CD4-positive, alpha-beta T cell (primary cell): ENCODE measurements around the gene S100A14. TPM values are rescaled to one million over a fixed set of nuclear protein-coding genes. Genes with fewer than 3 reads are reported as not detected.
A peak's percentile ranks its signal among the peaks of the same experiment; 100 is the strongest.

ENCODE experiments used
- ATAC-seq: fragments of 200-7000 bp; cut with Tn5 transposase; one replicate; pipeline ENCODE4 v1.10.0; 2022; ENCODE audit warnings: mild to moderate bottlenecking; ENCODE audit not compliant: poor library complexity
- CTCF ChIA-PET: fragments of 350-600 bp; sonication (Branson Sonifier 250); formaldehyde crosslinking; loops from one replicate; lab custom pipeline; 2021; ENCODE audit warnings: antibody characterized with exemption, inconsistent platforms; lab: Charles Lee
- POLR2A ChIA-PET: fragments of 350-600 bp; sonication (Branson Sonifier 250); formaldehyde crosslinking; loops from one replicate; lab custom pipeline; 2021; ENCODE audit warnings: antibody characterized with exemption, inconsistent platforms; lab: Charles Lee
- DNase-seq, 14 experiments: peaks; one replicate each; pipeline ENCODE4 v3.0.0-alpha.2; 2013 to 2020; ENCODE audit warnings: mixed read lengths in 2 of 14
- H3K27ac ChIP-seq, 2 donors: one replicate each; pipeline versions ENCODE4 v1.5.1 to v1.7.0; 2013; ENCODE audit warnings: low read length in 2 of 2, low read depth in 1 of 2, mild to moderate bottlenecking in 1 of 2
- H3K27me3 ChIP-seq, 2 experiments: 1 replicate in 1 of 2; 2 replicates in 1 of 2; pipeline versions ENCODE4 v1.6.1 to v1.7.0; 2013; ENCODE audit warnings: low read length in 2 of 2, control low read depth in 1 of 2, mild to moderate bottlenecking in 1 of 2, moderate library complexity in 1 of 2; ENCODE audit not compliant: insufficient read depth in 2 of 2, control insufficient read depth in 1 of 2
- H3K36me3 ChIP-seq: one replicate; pipeline ENCODE4 v1.6.1; 2013; ENCODE audit warnings: low read length, control low read depth; ENCODE audit not compliant: insufficient read depth
- H3K4me1 ChIP-seq: one replicate; pipeline ENCODE4 v1.6.1; 2013; ENCODE audit warnings: low read length, control low read depth; ENCODE audit not compliant: insufficient read depth
- H3K4me3 ChIP-seq: one replicate; pipeline ENCODE4 v1.5.1; 2013; ENCODE audit warnings: mild to moderate bottlenecking, low read length, moderate library complexity
- H3K9me3 ChIP-seq, 2 experiments: 1 replicate in 1 of 2; 2 replicates in 1 of 2; pipeline versions ENCODE4 v1.6.1 to v1.7.0; 2013; ENCODE audit warnings: low read length in 2 of 2, mild to moderate bottlenecking in 2 of 2, control low read depth in 1 of 2, moderate library complexity in 1 of 2; ENCODE audit not compliant: control insufficient read depth in 1 of 2, insufficient read depth in 1 of 2
- H3K27ac Mint-ChIP-seq: one replicate; pipeline ENCODE4 v1.8.0; 2020; ENCODE audit warnings: mixed read lengths
- H3K27me3 Mint-ChIP-seq: one replicate; pipeline ENCODE4 v1.8.0; 2021; ENCODE audit warnings: mixed read lengths
- H3K36me3 Mint-ChIP-seq: one replicate; pipeline ENCODE4 v1.8.0; 2021; ENCODE audit warnings: low read depth, mixed read lengths
- H3K4me1 Mint-ChIP-seq: one replicate; pipeline ENCODE4 v1.8.0; 2021; ENCODE audit warnings: low read depth, mixed read lengths
- H3K4me3 Mint-ChIP-seq: one replicate; pipeline ENCODE4 v1.8.0; 2020; ENCODE audit warnings: mild to moderate bottlenecking, mixed read lengths
- H3K9me3 Mint-ChIP-seq: one replicate; pipeline ENCODE4 v1.8.0; 2020; ENCODE audit warnings: mixed read lengths
- intact Hi-C, 2 experiments: fragments of 100-400 bp; cut with DNase I in 1 of 2; cut with micrococcal nuclease in 1 of 2; formaldehyde crosslinking; loops; one replicate each; pipeline versions ENCODE4 v1.15.1 to v1.9.0; 2023 to 2025; cut with DNase I, micrococcal nuclease
- total RNA-seq, 174 experiments: library from RNA in 2 of 174; stranded (reverse) in 2 of 174; gene quantifications; one replicate each; pipeline ENCODE4 v1.2.3 and lab custom pipeline; 2021 to 2026
- TF ChIP-seq, protein P1 (sequence below): fragments of 200-600 bp; IDR thresholded peaks from one replicate; pipeline ENCODE4 v1.8.0; 2022; ENCODE audit warnings: antibody characterized with exemption, mild to moderate bottlenecking

Gene S100A14
- total RNA-seq, 2 experiments from 2014 or later, result not detected

DNA sequence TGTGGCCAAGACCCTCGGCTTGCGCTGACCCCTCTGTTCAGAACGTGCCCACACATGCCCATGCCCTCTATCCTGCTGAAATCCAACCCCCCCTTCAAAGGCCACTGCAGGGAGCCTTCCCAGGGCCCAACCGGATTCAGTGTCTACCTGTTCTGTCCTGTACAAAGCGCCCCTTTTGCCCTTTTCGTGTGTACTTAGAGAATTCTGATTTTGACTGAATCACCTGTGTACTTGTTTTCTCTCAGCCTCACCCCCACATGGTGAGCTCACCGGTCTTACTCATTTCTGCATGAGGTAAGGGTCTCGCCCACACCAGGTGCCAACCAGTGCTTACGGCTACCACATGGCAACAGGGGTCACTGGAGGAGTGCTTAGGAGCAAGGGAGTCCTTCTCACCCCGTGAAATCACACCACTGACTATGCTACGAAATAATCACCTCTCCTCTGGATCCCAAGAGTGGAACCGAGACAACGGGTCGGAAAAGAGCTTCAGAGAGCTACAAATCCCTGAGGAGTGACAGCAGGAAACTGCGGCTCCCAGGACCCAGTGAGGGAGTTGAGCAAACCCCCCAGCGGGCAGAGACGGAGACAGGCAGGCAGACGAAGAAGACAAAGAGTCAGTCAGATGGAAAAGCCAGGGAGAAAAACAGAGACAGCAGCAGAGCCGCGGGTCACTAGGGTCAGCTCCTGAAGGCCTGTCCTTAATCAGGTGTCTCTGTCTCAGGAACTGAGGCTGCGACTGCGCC lies 48.3 kb downstream of the S100A14 start:
- Mint-ChIP-seq H3K27ac (no peak overlapping the region), H3K4me3 (peak overlapping the region; percentile 59), H3K9me3 (no peaks in the 10 kb centered on the region), H3K4me1 (peaks cover 36% of the 10 kb centered on the region), H3K36me3 (no peaks in the 10 kb centered on the region), H3K27me3 (no peaks in the 10 kb centered on the region)
- TF ChIP-seq, protein P1, sequence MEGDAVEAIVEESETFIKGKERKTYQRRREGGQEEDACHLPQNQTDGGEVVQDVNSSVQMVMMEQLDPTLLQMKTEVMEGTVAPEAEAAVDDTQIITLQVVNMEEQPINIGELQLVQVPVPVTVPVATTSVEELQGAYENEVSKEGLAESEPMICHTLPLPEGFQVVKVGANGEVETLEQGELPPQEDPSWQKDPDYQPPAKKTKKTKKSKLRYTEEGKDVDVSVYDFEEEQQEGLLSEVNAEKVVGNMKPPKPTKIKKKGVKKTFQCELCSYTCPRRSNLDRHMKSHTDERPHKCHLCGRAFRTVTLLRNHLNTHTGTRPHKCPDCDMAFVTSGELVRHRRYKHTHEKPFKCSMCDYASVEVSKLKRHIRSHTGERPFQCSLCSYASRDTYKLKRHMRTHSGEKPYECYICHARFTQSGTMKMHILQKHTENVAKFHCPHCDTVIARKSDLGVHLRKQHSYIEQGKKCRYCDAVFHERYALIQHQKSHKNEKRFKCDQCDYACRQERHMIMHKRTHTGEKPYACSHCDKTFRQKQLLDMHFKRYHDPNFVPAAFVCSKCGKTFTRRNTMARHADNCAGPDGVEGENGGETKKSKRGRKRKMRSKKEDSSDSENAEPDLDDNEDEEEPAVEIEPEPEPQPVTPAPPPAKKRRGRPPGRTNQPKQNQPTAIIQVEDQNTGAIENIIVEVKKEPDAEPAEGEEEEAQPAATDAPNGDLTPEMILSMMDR, result no peak
- Histone ChIP-seq H3K9me3 (no peaks in the 10 kb centered on the region), H3K4me1 (peaks cover 41% of the 10 kb centered on the region), H3K27ac (no peak overlapping the region), H3K36me3 (no peaks in the 10 kb centered on the region), H3K27me3 (no peaks in the 10 kb centered on the region), H3K4me3 (no peak overlapping the region)
- CTCF ChIA-PET, result interaction anchor here (0.7 to 3.9 kb wide), 9 partner anchors 14 to 187 kb away, joined by 3 to 69 read pairs (median 3); partner anchors contain the start of genes S100A4, S100A5 and S100A6
- POLR2A ChIA-PET, result interaction anchor here (1.2 to 1.8 kb wide), 5 partner anchors 24 to 57 kb away, joined by 6 to 26 read pairs (median 12); partner anchors contain the start of genes S100A4, S100A5 and S100A6
- no peak for ATAC-seq
- intact Hi-C loops, result loop anchor here (1.0 to 2.0 kb wide), 3 partner anchors 21 to 56 kb away; no protein-coding TSS in a partner anchor
- peak in 1 of 14 experiments; percentile 24 for DNase-seq

- Histone ChIP-seq H3K27me3 (no peaks in the 10 kb centered on the region), H3K9me3 (no peaks in the 10 kb centered on the region), H3K27ac (peak overlapping the region; percentile 35 to 64), H3K4me3 (no peak overlapping the region), H3K36me3 (no peaks in the 10 kb centered on the region), H3K4me1 (peaks cover 39% of the 10 kb centered on the region)
- ATAC-seq, result peak; percentile 85
- H3K4me3 Mint-ChIP-seq, result no peak overlapping the region
- DNase-seq, result peak; percentile 33 to 93 (median 83)
- intact Hi-C loops, result loop anchor here in 1 of 2 experiments (2.0 kb wide), 1 partner anchor 20 kb away; no protein-coding TSS in a partner anchor
- POLR2A ChIA-PET, result interaction anchor here (1.2 to 2.2 kb wide), 3 partner anchors 21 to 33 kb away, joined by 4 to 34 read pairs (median 14); partner anchors contain the start of genes S100A4, S100A5 and S100A6
- no peaks in the 10 kb centered on the region for H3K9me3 Mint-ChIP-seq
- H3K27me3 Mint-ChIP-seq, result no peaks in the 10 kb centered on the region
- CTCF ChIA-PET, result interaction anchor here (0.8 to 2.4 kb wide), 3 partner anchors 26 to 64 kb away, joined by 3 to 16 read pairs (median 4); partner anchors contain the start of gene S100A5
- H3K36me3 Mint-ChIP-seq, result no peaks in the 10 kb centered on the region
- H3K4me1 Mint-ChIP-seq, result peaks cover 32% of the 10 kb centered on the region
- TF ChIP-seq, protein P1, result no peak
- H3K27ac Mint-ChIP-seq, result peak overlapping the region; percentile 89
These were observed 49.4 kb downstream of the S100A14 start for GRCh38 chr1:153566414-153567371.
